Measurements from ENCODE around the gene USP33.

GRCh38 chr1:77673030-77673429 lies 86.6 kb downstream of the USP33 start:
- TF ChIP-seq SUZ12 (IDR thresholded peaks at IDR 0.05; ENCODE audit: extremely low read depth, insufficient read depth, insufficient read length) (no peak), ZNF274 (IDR thresholded peaks at IDR 0.05; ENCODE audit: low read depth, low read length) (no peak), YY1 (IDR thresholded peaks at IDR 0.05; ENCODE audit: insufficient read depth, insufficient read length) (no peak)
